Neural cell (in vitro differentiated cells): ENCODE data around the gene FAM168B. TPM values are rescaled to one million over a fixed set of nuclear protein-coding genes. Genes with fewer than 3 reads are reported as not detected.

Experiments used
- H2AFZ ChIP-seq: fragments of 200-600, 300-800 bp; sonication (generic), shearing (Covaris generic); 2 replicates; pipeline ENCODE4 v1.6.0; 2014; ENCODE audit warnings: low read depth, mild to moderate bottlenecking, antibody characterized with exemption, low read length, moderate library complexity
- H3F3A ChIP-seq: fragments of 200-600 bp; shearing (Covaris generic); 2 replicates; pipeline ENCODE4 v1.6.1; 2016; ENCODE audit warnings: mild to moderate bottlenecking, moderate library complexity, mixed read lengths, antibody characterized with exemption, low read length; ENCODE audit not compliant: insufficient read depth, poor library complexity, severe bottlenecking
- H3K27ac ChIP-seq: fragments of 200-600, 300-800 bp; sonication (generic), shearing (Covaris generic); 2 replicates; pipeline ENCODE4 v1.5.1; 2014; ENCODE audit warnings: mild to moderate bottlenecking, low read length, moderate library complexity
- H3K27me3 ChIP-seq: fragments of 300-800, 200-600 bp; sonication (generic), shearing (Covaris generic); 2 replicates; pipeline ENCODE4 v1.6.0; 2014; ENCODE audit warnings: mild to moderate bottlenecking, low read depth, low read length, moderate library complexity; ENCODE audit not compliant: insufficient read depth
- H3K36me3 ChIP-seq: fragments of 300-800, 200-600 bp; sonication (generic), shearing (Covaris generic); 2 replicates; pipeline ENCODE4 v1.5.1; 2014; ENCODE audit warnings: mild to moderate bottlenecking, antibody characterized with exemption, low read length, moderate library complexity; ENCODE audit not compliant: insufficient read depth
- H3K4me2 ChIP-seq: fragments of 300-800, 200-600 bp; sonication (generic), shearing (Covaris generic); 2 replicates; pipeline ENCODE4 v1.6.0; 2014; ENCODE audit warnings: mild to moderate bottlenecking, low read length
- H3K4me3 ChIP-seq: fragments of 300-800, 200-600 bp; sonication (generic), shearing (Covaris generic); 2 replicates; pipeline ENCODE4 v1.5.1; 2014; ENCODE audit warnings: mild to moderate bottlenecking, low read length, moderate library complexity
- H3K79me2 ChIP-seq: fragments of 200-600 bp; shearing (Covaris generic); replicated peaks from 2 replicates; pipeline ENCODE4 v1.6.0; 2014; ENCODE audit warnings: mild to moderate bottlenecking, low read length, moderate library complexity; ENCODE audit not compliant: insufficient read depth
- H3K9ac ChIP-seq: fragments of 300-800, 200-600 bp; sonication (generic), shearing (Covaris generic); 2 replicates; pipeline ENCODE4 v1.6.1; 2016; ENCODE audit warnings: mild to moderate bottlenecking, low read length, mixed read lengths
- H3K9me2 ChIP-seq: fragments of 200-600 bp; shearing (Covaris generic); 2 replicates; pipeline ENCODE4 v1.6.1; 2016; ENCODE audit warnings: mild to moderate bottlenecking, low read length, mixed read lengths; ENCODE audit not compliant: insufficient read depth
- H3K9me3 ChIP-seq: fragments of 200-600, 300-800 bp; sonication (generic), shearing (Covaris generic); 2 replicates; pipeline ENCODE4 v1.6.1; 2016; ENCODE audit warnings: mild to moderate bottlenecking, mixed run types, low read length, moderate library complexity, mixed read lengths
- H4K20me1 ChIP-seq: fragments of 200-600 bp; shearing (Covaris generic); 2 replicates; pipeline ENCODE4 v1.6.1; 2016; ENCODE audit warnings: mild to moderate bottlenecking, mixed run types; ENCODE audit not compliant: insufficient read depth
- EP300 ChIP-seq: fragments of 450-650 bp; conservative IDR thresholded peaks from 2 replicates; pipeline ENCODE4 v1.6.1; 2014; ENCODE audit warnings: antibody characterized with exemption, mild to moderate bottlenecking, moderate library complexity; ENCODE audit not compliant: poor library complexity, severe bottlenecking
- EZH2 ChIP-seq: fragments of 200-600, 300-800 bp; shearing (Covaris generic), sonication (generic); IDR thresholded peaks from 2 replicates; pipeline ENCODE4 v1.6.1; 2014; ENCODE audit warnings: antibody characterized with exemption, low read length, borderline replicate concordance, mild to moderate bottlenecking; ENCODE audit not compliant: insufficient read depth, poor library complexity, severe bottlenecking
- MXI1 ChIP-seq: fragments of 450-650 bp; conservative IDR thresholded peaks from 2 replicates; pipeline ENCODE4 v1.6.1; 2014; ENCODE audit warnings: antibody characterized with exemption, mild to moderate bottlenecking; ENCODE audit not compliant: poor library complexity, severe bottlenecking
- POLR2AphosphoS5 ChIP-seq: IDR thresholded peaks from 2 replicates; pipeline ENCODE4 v1.6.1; 2012
- RAD21 ChIP-seq: fragments of 450-650 bp; conservative IDR thresholded peaks from 2 replicates; pipeline ENCODE4 v1.6.1; 2014; ENCODE audit warnings: antibody characterized with exemption, mild to moderate bottlenecking, moderate library complexity
- SMC3 ChIP-seq: fragments of 450-650 bp; conservative IDR thresholded peaks from 2 replicates; pipeline ENCODE4 v1.6.1; 2014; ENCODE audit warnings: antibody characterized with exemption, mild to moderate bottlenecking, moderate library complexity; ENCODE audit not compliant: poor library complexity
- TAF1 ChIP-seq: IDR thresholded peaks from 2 replicates; pipeline ENCODE4 v1.6.1; 2012; ENCODE audit warnings: low read depth
- polyA plus RNA-seq: library from polyadenylated mRNA; depleted of rRNA; stranded (reverse); fragments of >200 nt; gene quantifications from 2 replicates; pipeline ENCODE4 v1.2.3, GENCODE V29; 2014
- TF ChIP-seq, protein P1 (sequence below): IDR thresholded peaks from 2 replicates; pipeline ENCODE4 v1.6.1; 2012; ENCODE audit warnings: borderline replicate concordance
- TF ChIP-seq, protein P2 (sequence below): fragments of 450-650 bp; IDR thresholded peaks from 2 replicates; pipeline ENCODE4 v1.5.1; 2014; ENCODE audit warnings: antibody characterized with exemption, mild to moderate bottlenecking, moderate library complexity; ENCODE audit not compliant: poor library complexity, severe bottlenecking

Gene FAM168B
- polyA plus RNA-seq, 1 donor from 2014 or later, result 162 TPM

- Histone ChIP-seq H3K4me2 (no peak overlapping the region), H3K9me2 (no peaks in the 10 kb centered on the region), H3K36me3 (peaks cover 16% of the 10 kb centered on the region), H3K27me3 (no peaks in the 10 kb centered on the region), H3F3A (no peaks in the 10 kb centered on the region), H3K9ac (no peak overlapping the region), H3K27ac (no peak overlapping the region), H4K20me1 (no peaks in the 10 kb centered on the region), H3K79me2 (no peaks in the 10 kb centered on the region), H2AFZ (no peak overlapping the region), H3K9me3 (no peaks in the 10 kb centered on the region), H3K4me3 (no peak overlapping the region)
- TF ChIP-seq POLR2AphosphoS5 (no peak), SMC3 (no peak), RAD21 (no peak), TAF1 (no peak), EP300 (no peak), EZH2 (no peak), MXI1 (no peak)
- TF ChIP-seq, protein P1, sequence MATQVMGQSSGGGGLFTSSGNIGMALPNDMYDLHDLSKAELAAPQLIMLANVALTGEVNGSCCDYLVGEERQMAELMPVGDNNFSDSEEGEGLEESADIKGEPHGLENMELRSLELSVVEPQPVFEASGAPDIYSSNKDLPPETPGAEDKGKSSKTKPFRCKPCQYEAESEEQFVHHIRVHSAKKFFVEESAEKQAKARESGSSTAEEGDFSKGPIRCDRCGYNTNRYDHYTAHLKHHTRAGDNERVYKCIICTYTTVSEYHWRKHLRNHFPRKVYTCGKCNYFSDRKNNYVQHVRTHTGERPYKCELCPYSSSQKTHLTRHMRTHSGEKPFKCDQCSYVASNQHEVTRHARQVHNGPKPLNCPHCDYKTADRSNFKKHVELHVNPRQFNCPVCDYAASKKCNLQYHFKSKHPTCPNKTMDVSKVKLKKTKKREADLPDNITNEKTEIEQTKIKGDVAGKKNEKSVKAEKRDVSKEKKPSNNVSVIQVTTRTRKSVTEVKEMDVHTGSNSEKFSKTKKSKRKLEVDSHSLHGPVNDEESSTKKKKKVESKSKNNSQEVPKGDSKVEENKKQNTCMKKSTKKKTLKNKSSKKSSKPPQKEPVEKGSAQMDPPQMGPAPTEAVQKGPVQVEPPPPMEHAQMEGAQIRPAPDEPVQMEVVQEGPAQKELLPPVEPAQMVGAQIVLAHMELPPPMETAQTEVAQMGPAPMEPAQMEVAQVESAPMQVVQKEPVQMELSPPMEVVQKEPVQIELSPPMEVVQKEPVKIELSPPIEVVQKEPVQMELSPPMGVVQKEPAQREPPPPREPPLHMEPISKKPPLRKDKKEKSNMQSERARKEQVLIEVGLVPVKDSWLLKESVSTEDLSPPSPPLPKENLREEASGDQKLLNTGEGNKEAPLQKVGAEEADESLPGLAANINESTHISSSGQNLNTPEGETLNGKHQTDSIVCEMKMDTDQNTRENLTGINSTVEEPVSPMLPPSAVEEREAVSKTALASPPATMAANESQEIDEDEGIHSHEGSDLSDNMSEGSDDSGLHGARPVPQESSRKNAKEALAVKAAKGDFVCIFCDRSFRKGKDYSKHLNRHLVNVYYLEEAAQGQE, result no peak
- TF ChIP-seq, protein P2, sequence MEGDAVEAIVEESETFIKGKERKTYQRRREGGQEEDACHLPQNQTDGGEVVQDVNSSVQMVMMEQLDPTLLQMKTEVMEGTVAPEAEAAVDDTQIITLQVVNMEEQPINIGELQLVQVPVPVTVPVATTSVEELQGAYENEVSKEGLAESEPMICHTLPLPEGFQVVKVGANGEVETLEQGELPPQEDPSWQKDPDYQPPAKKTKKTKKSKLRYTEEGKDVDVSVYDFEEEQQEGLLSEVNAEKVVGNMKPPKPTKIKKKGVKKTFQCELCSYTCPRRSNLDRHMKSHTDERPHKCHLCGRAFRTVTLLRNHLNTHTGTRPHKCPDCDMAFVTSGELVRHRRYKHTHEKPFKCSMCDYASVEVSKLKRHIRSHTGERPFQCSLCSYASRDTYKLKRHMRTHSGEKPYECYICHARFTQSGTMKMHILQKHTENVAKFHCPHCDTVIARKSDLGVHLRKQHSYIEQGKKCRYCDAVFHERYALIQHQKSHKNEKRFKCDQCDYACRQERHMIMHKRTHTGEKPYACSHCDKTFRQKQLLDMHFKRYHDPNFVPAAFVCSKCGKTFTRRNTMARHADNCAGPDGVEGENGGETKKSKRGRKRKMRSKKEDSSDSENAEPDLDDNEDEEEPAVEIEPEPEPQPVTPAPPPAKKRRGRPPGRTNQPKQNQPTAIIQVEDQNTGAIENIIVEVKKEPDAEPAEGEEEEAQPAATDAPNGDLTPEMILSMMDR, result no peak
Measured at GRCh38 chr2:131130298-131130596, 37.0 kb upstream of the FAM168B start.

GRCh38 chr2:131127981-131128380 is 34.7 kb upstream of the FAM168B start:
- Histone ChIP-seq H3K4me2 (no peak overlapping the region), H3K36me3 (peaks cover 16% of the 10 kb centered on the region), H3K4me3 (no peak overlapping the region), H3K79me2 (no peaks in the 10 kb centered on the region), H3K9me2 (no peaks in the 10 kb centered on the region), H3K27me3 (no peaks in the 10 kb centered on the region), H3K9me3 (no peaks in the 10 kb centered on the region), H2AFZ (no peak overlapping the region), H4K20me1 (no peaks in the 10 kb centered on the region), H3F3A (no peaks in the 10 kb centered on the region), H3K9ac (no peak overlapping the region), H3K27ac (no peak overlapping the region)
- TF ChIP-seq, protein P1, result no peak
- TF ChIP-seq RAD21 (no peak), MXI1 (no peak), TAF1 (no peak), EZH2 (no peak), EP300 (no peak), POLR2AphosphoS5 (no peak), SMC3 (no peak)
- TF ChIP-seq, protein P2, result no peak
